Activated CD8-positive, alpha-beta T cell treated with anti-CD3 and anti-CD28 coated beads, Interleukin-2, amount 10 ng/mL, durations not matched to agents 7 days and 5 days (primary cell): ENCODE results near the gene MAPKAPK2. TPM values are rescaled to one million over a fixed set of nuclear protein-coding genes. Genes with fewer than 3 reads are reported as not detected.
A peak's percentile ranks its signal among the peaks of the same experiment; 100 is the strongest.

Experiments used
- ATAC-seq: fragments of 150-1000 bp; cut with Tn5 transposase; one replicate; pipeline ENCODE4 v1.10.0; 2021; ENCODE audit warnings: moderate library complexity
- CTCF ChIA-PET: fragments of 350-600 bp; sonication (Branson Sonifier 250); formaldehyde crosslinking; loops from one replicate; lab custom pipeline; 2021; ENCODE audit warnings: antibody characterized with exemption; lab: Charles Lee
- POLR2A ChIA-PET: fragments of 350-600 bp; sonication (Branson Sonifier 250); formaldehyde crosslinking; loops from one replicate; lab custom pipeline; 2021; ENCODE audit warnings: antibody characterized with exemption; lab: Charles Lee
- DNase-seq: peaks from one replicate; pipeline ENCODE4 v3.0.0-alpha.2; 2020
- H3K27ac Mint-ChIP-seq: one replicate; pipeline ENCODE4 v1.8.0; 2021; ENCODE audit warnings: mild to moderate bottlenecking, mixed read lengths
- H3K27me3 Mint-ChIP-seq: one replicate; pipeline ENCODE4 v1.8.0; 2021; ENCODE audit warnings: low read depth, mixed read lengths
- H3K36me3 Mint-ChIP-seq: one replicate; pipeline ENCODE4 v1.8.0; 2021; ENCODE audit warnings: low read depth, mixed read lengths
- H3K4me1 Mint-ChIP-seq: one replicate; pipeline ENCODE4 v1.8.0; 2021; ENCODE audit warnings: low read depth, mixed read lengths
- H3K4me3 Mint-ChIP-seq: one replicate; pipeline ENCODE4 v1.8.0; 2021; ENCODE audit warnings: mild to moderate bottlenecking, mixed read lengths
- H3K9me3 Mint-ChIP-seq: one replicate; pipeline ENCODE4 v1.8.0; 2022; ENCODE audit warnings: mixed read lengths; ENCODE audit not compliant: insufficient read depth
- total RNA-seq, 2 experiments: library from RNA; stranded (reverse); gene quantifications; one replicate each; pipeline ENCODE4 v1.2.3, GENCODE V29; 2021

The MAPKAPK2 gene
- total RNA-seq, 2 experiments from 2014 or later = 59.0 to 61.3 TPM

- DNase-seq (no peak), ATAC-seq (no peak)
- H3K4me1 Mint-ChIP-seq = peaks cover 40% of the 10 kb centered on the region
- CTCF ChIA-PET = interaction anchor here (1.0 to 4.3 kb wide), 3 partner anchors 16 to 26 kb away, joined by 3 to 31 read pairs (median 7); no protein-coding TSS in a partner anchor
- H3K27ac Mint-ChIP-seq = no peak overlapping the region
- POLR2A ChIA-PET = interaction anchor here (0.7 to 1.4 kb wide), 5 partner anchors 9 to 74 kb away, joined by 3 to 5 read pairs (median 3); no protein-coding TSS in a partner anchor
- peaks cover 3% of the 10 kb centered on the region for H3K36me3 Mint-ChIP-seq
- peak overlapping the region; percentile 74 for H3K4me3 Mint-ChIP-seq
- no peaks in the 10 kb centered on the region for H3K9me3 Mint-ChIP-seq
- H3K27me3 Mint-ChIP-seq = peaks cover 20% of the 10 kb centered on the region
These were observed 702 bp upstream of the MAPKAPK2 start for GRCh38 chr1:206684003-206684402.

- Mint-ChIP-seq H3K36me3 (peaks cover 6% of the 10 kb centered on the region), H3K4me3 (peak overlapping the region; percentile 99), H3K27ac (peak overlapping the region; percentile 95), H3K27me3 (peaks cover 20% of the 10 kb centered on the region), H3K9me3 (no peaks in the 10 kb centered on the region), H3K4me1 (peaks cover 41% of the 10 kb centered on the region)
- ChIA-PET POLR2A (interaction anchor here (2.7 kb wide), 1 partner anchor 16 kb away, joined by 8 read pairs; no protein-coding TSS in a partner anchor), CTCF (no interaction called here)
- peak; percentile 56 for ATAC-seq
- DNase-seq = peak; percentile 46
These were observed 646 bp downstream of the MAPKAPK2 start for GRCh38 chr1:206685334-206685768.

- Mint-ChIP-seq H3K36me3 (peaks cover 6% of the 10 kb centered on the region), H3K27me3 (peaks cover 20% of the 10 kb centered on the region), H3K4me1 (peaks cover 46% of the 10 kb centered on the region), H3K9me3 (no peaks in the 10 kb centered on the region), H3K4me3 (peak overlapping the region; percentile 99), H3K27ac (peak overlapping the region; percentile 99)
- POLR2A ChIA-PET = interaction anchor here (1.2 to 2.7 kb wide), 2 partner anchors 16 to 117 kb away, joined by 4 to 8 read pairs; no protein-coding TSS in a partner anchor
- DNase-seq = peak; percentile 59
- ATAC-seq = peak; percentile 58
- CTCF ChIA-PET = interaction anchor here (0.7 to 1.4 kb wide), 3 partner anchors 40 to 226 kb away, joined by 4 read pairs; no protein-coding TSS in a partner anchor
These were observed 1.2 kb downstream of the MAPKAPK2 start for GRCh38 chr1:206685769-206686477.

- Mint-ChIP-seq H3K27me3 (peaks cover 16% of the 10 kb centered on the region), H3K36me3 (peaks cover 6% of the 10 kb centered on the region), H3K27ac (peak overlapping the region; percentile 99), H3K9me3 (no peaks in the 10 kb centered on the region), H3K4me3 (peak overlapping the region; percentile 99), H3K4me1 (peaks cover 48% of the 10 kb centered on the region)
- ChIA-PET CTCF (interaction anchor here (0.6 to 3.4 kb wide), 6 partner anchors 16 to 225 kb away, joined by 3 to 22 read pairs (median 4); no protein-coding TSS in a partner anchor), POLR2A (interaction anchor here (0.6 to 2.7 kb wide), 5 partner anchors 15 to 177 kb away, joined by 3 to 8 read pairs (median 4); no protein-coding TSS in a partner anchor)
- peak; percentile 42 for ATAC-seq
- peak; percentile 59 for DNase-seq
These were observed 2.0 kb downstream of the MAPKAPK2 start for GRCh38 chr1:206686478-206687249.

GRCh38 chr1:206687251-206687914 lies 2.7 kb downstream of the MAPKAPK2 start:
- H3K36me3 Mint-ChIP-seq = peaks cover 6% of the 10 kb centered on the region
- CTCF ChIA-PET = interaction anchor here (0.8 to 3.4 kb wide), 5 partner anchors 15 to 225 kb away, joined by 3 to 22 read pairs (median 4); no protein-coding TSS in a partner anchor
- POLR2A ChIA-PET = interaction anchor here (0.9 to 1.5 kb wide), 5 partner anchors 10 to 116 kb away, joined by 3 to 4 read pairs (median 3); no protein-coding TSS in a partner anchor
- ATAC-seq = no peak
- peaks cover 12% of the 10 kb centered on the region for H3K27me3 Mint-ChIP-seq
- no peak for DNase-seq
- peak overlapping the region; percentile 99 for H3K27ac Mint-ChIP-seq
- H3K4me1 Mint-ChIP-seq = peaks cover 56% of the 10 kb centered on the region
- no peaks in the 10 kb centered on the region for H3K9me3 Mint-ChIP-seq
- peak overlapping the region; percentile 99 for H3K4me3 Mint-ChIP-seq

GRCh38 chr1:206687915-206688442 lies 3.3 kb downstream of the MAPKAPK2 start:
- POLR2A ChIA-PET = interaction anchor here (0.5 to 1.5 kb wide), 5 partner anchors 9 to 27 kb away, joined by 3 to 4 read pairs (median 3); no protein-coding TSS in a partner anchor
- Mint-ChIP-seq H3K4me3 (no peak overlapping the region), H3K27ac (no peak overlapping the region), H3K27me3 (peaks cover 8% of the 10 kb centered on the region), H3K9me3 (no peaks in the 10 kb centered on the region), H3K4me1 (peaks cover 56% of the 10 kb centered on the region), H3K36me3 (peaks cover 6% of the 10 kb centered on the region)
- ATAC-seq (no peak), DNase-seq (no peak)
- CTCF ChIA-PET = interaction anchor here (0.8 to 3.4 kb wide), 6 partner anchors 15 to 224 kb away, joined by 3 to 22 read pairs (median 4); no protein-coding TSS in a partner anchor

- Mint-ChIP-seq H3K4me3 (no peak overlapping the region), H3K9me3 (no peaks in the 10 kb centered on the region), H3K27ac (no peak overlapping the region), H3K4me1 (peaks cover 56% of the 10 kb centered on the region), H3K36me3 (peaks cover 6% of the 10 kb centered on the region), H3K27me3 (no peaks in the 10 kb centered on the region)
- POLR2A ChIA-PET = interaction anchor here (1.2 to 2.9 kb wide), 3 partner anchors 10 to 26 kb away, joined by 3 to 10 read pairs (median 4); no protein-coding TSS in a partner anchor
- no peak for DNase-seq
- CTCF ChIA-PET = interaction anchor here (0.8 to 3.3 kb wide), 9 partner anchors 22 to 222 kb away, joined by 3 to 13 read pairs (median 4); partner anchors contain the start of genes DYRK3 and EIF2D
- no peak for ATAC-seq
These were observed 5.8 kb downstream of the MAPKAPK2 start for GRCh38 chr1:206690516-206690915.

- Mint-ChIP-seq H3K4me3 (no peak overlapping the region), H3K36me3 (peaks cover 3% of the 10 kb centered on the region), H3K27me3 (no peaks in the 10 kb centered on the region), H3K4me1 (peaks cover 55% of the 10 kb centered on the region), H3K9me3 (no peaks in the 10 kb centered on the region), H3K27ac (no peak overlapping the region)
- no peak for ATAC-seq
- ChIA-PET CTCF (interaction anchor here (0.8 to 3.8 kb wide), 9 partner anchors 9 to 218 kb away, joined by 3 to 17 read pairs (median 4); partner anchors contain the start of genes DYRK3 and EIF2D), POLR2A (interaction anchor here (1.5 to 2.9 kb wide), 2 partner anchors 9 to 25 kb away, joined by 4 to 10 read pairs; no protein-coding TSS in a partner anchor)
- no peak for DNase-seq
These were observed 6.9 kb downstream of the MAPKAPK2 start for GRCh38 chr1:206691604-206692003.

- H3K4me3 Mint-ChIP-seq = no peak overlapping the region
- no peak for ATAC-seq
- H3K9me3 Mint-ChIP-seq = no peaks in the 10 kb centered on the region
- ChIA-PET POLR2A (interaction anchor here (0.7 to 1.5 kb wide), 2 partner anchors 8 to 9 kb away, joined by 3 to 5 read pairs; partner anchors contain the start of gene MAPKAPK2), CTCF (interaction anchor here (1.2 to 3.8 kb wide), 4 partner anchors 29 to 42 kb away, joined by 4 to 17 read pairs (median 8); no protein-coding TSS in a partner anchor)
- no peak for DNase-seq
- no peaks in the 10 kb centered on the region for H3K27me3 Mint-ChIP-seq
- peaks cover 42% of the 10 kb centered on the region for H3K4me1 Mint-ChIP-seq
- peak overlapping the region; percentile 5 for H3K27ac Mint-ChIP-seq
- peaks cover 13% of the 10 kb centered on the region for H3K36me3 Mint-ChIP-seq
These were observed 8.3 kb downstream of the MAPKAPK2 start for GRCh38 chr1:206693029-206693428.

- Mint-ChIP-seq H3K36me3 (peaks cover 13% of the 10 kb centered on the region), H3K4me3 (no peak overlapping the region), H3K4me1 (peaks cover 41% of the 10 kb centered on the region), H3K27ac (no peak overlapping the region), H3K27me3 (no peaks in the 10 kb centered on the region), H3K9me3 (no peaks in the 10 kb centered on the region)
- ChIA-PET CTCF (interaction anchor here (1.4 to 3.8 kb wide), 2 partner anchors 30 to 41 kb away, joined by 4 to 17 read pairs; no protein-coding TSS in a partner anchor), POLR2A (interaction anchor here (1.5 kb wide), 1 partner anchor 9 kb away, joined by 5 read pairs; the partner anchor contains the start of gene MAPKAPK2)
- DNase-seq (no peak), ATAC-seq (no peak)
These were observed 8.9 kb downstream of the MAPKAPK2 start for GRCh38 chr1:206693592-206693991.
